Heart right ventricle (tissue), 16 donors: ENCODE measurements around the gene TUB. TPM values are rescaled to one million over a fixed set of nuclear protein-coding genes. Genes with fewer than 3 reads are reported as not detected.

Experiments used
- ATAC-seq, 8 donors: fragments of 200-7000 bp; cut with Tn5 transposase; one replicate each; pipeline ENCODE4 v1.9.1; 2020; ENCODE audit warnings: mild to moderate bottlenecking in 8 of 8, moderate library complexity in 8 of 8, moderate number of reproducible peaks in 1 of 8
- DNase-seq, 2 donors: peaks; one replicate each; pipeline ENCODE4 v3.0.0-alpha.2; 2020
- H3K27ac ChIP-seq, 10 donors: fragments of 200-600 bp; sonication (generic) in 2 of 10; one replicate each; pipeline versions ENCODE4 v1.5.0 to v1.8.0; 2020 to 2022; ENCODE audit warnings: mild to moderate bottlenecking in 3 of 10
- H3K27me3 ChIP-seq, 7 donors: fragments of 200-600 bp; one replicate each; pipeline ENCODE4 v1.8.0; 2021 to 2022; ENCODE audit warnings: mild to moderate bottlenecking in 2 of 7
- H3K36me3 ChIP-seq, 9 donors: fragments of 200-600 bp; sonication (generic) in 1 of 9; one replicate each; pipeline versions ENCODE4 v1.5.0 to v1.8.0; 2020 to 2022; ENCODE audit warnings: mild to moderate bottlenecking in 2 of 9
- H3K4me1 ChIP-seq, 9 donors: fragments of 200-600 bp; sonication (generic) in 1 of 9; one replicate each; pipeline versions ENCODE4 v1.5.0 to v1.8.0; 2020 to 2022; ENCODE audit warnings: mild to moderate bottlenecking in 4 of 9
- H3K4me3 ChIP-seq, 10 donors: fragments of 200-600 bp; sonication (generic) in 2 of 10; one replicate each; pipeline versions ENCODE4 v1.5.0 to v1.8.0; 2020 to 2022; ENCODE audit warnings: mild to moderate bottlenecking in 7 of 10, moderate library complexity in 2 of 10
- H3K9me3 ChIP-seq, 11 donors: fragments of 200-600 bp in 10 of 11; sonication (generic) in 2 of 11; one replicate each; pipeline versions ENCODE4 v1.5.0 to v1.8.0; 2013 to 2022; ENCODE audit warnings: mild to moderate bottlenecking in 2 of 11, control low read depth in 1 of 11, moderate library complexity in 1 of 11
- WGBS, 2 donors: extraction: QIAGEN DNeasy Blood & Tissue Kit; methylation state at CpG; one replicate each; pipeline ENCODE4 v1.1.7; 2013; ENCODE audit warnings: inconsistent platforms in 1 of 2; 5-methylcytosine and 5-hydroxymethylcytosine counted together
- intact Hi-C, 10 donors: fragments of 100-400 bp; cut with DNase I; formaldehyde crosslinking; loops; one replicate each; pipeline versions ENCODE4 v1.11.1 to v1.14.2; 2022
- polyA plus RNA-seq, 2 donors: library from polyadenylated mRNA; stranded (reverse); fragments of 200-250 nt; gene quantifications; one replicate each; pipeline ENCODE4 v1.2.3, GENCODE V29; 2013
- total RNA-seq, 10 donors: library from RNA; stranded (reverse); fragmentation: NEBNext Ultra II Directional in 3 of 10; extraction: Animal tissue kit (Norgen Biotek cat#: 25700) in 3 of 10; gene quantifications; one replicate each; pipeline versions ENCODE4 v1.2.1 to v1.2.4, GENCODE V29; 2021 to 2023
- TF ChIP-seq, protein P1 (sequence below), 9 donors: fragments of 200-600 bp; sonication (generic) in 2 of 9; IDR thresholded peaks; one replicate each; pipeline versions ENCODE4 v1.5.0 to v1.8.0; 2021 to 2022; ENCODE audit warnings: antibody characterized with exemption in 9 of 9, mild to moderate bottlenecking in 5 of 9, moderate library complexity in 1 of 9
- donor health status: Arrhythmogenic right ventricular cardiomyopathy.
- donor health status: ischemic (EF 13 %, LVEDD 7.1; RV severe dilation, severe dysfunction).
- donor health status: healthy with polysubstance abuse.
- donor health status: DM: no; HTN: yes; CAD: no.
- donor health status: DM: no; HTN: no; CAD: no.
- donor health status: ischemic (EF 25% LVEDD 6.9; RV normal size, moderate dysfunction).
- donor health status: ischemic (EF 25% LVEDD 5.7; RV mildly dilated, moderate dysfunction).
- donor health status: healthy.
- donor health status: DM: yes; HTN: yes; CAD: no.
- donor health status: Ischemic cardiomyopathy.
- donor health status: ischemic (EF 35%, LVEDD 5.7; RV mildly dilated, moderate dysfunction).
- donor health status: nonischemic (EF 11% LVEDD 7.7; RV severe dilation, severe dysfunction).
- donor health status: DM: yes; HTN: yes; CAD: no.
- donor health status: PGD.
- donor health status: ischemic (EF 29% LVEDD 5.4; RV normal size, mild dysfunction).
- donor health status: nonischemic (EF 23%, LVEDD 6.1; RV moderate dilation, normal function).

The TUB gene
- total and polyA plus RNA-seq, 12 donors = 2.4 to 28.2 (median 18.9) TPM

DNA sequence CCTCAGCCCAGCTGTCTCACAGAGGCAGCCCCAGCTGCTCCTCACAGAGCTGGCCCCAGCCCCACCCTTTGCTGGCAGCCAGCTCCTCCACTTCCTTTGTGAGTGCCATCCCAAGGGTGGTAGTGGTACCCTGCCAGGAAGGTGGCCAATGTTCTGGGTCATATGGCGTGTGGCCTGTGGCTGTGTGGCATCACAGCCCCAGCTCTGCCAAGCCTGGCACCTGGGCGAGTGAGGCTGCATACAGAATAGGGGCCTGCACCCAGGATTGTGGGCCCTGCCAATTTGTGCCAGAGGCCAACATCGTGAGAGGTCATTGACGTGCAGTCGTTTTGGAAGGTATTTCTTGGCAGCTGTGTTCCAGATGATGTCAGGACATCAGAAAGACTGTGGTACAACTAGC is 10.7 kb downstream of the TUB start:
- H3K4me3 ChIP-seq = no peak overlapping the region
- 56 to 58% methylated on average over 5 of the region's 5 CpGs for WGBS, 2 donors
- H3K4me1 ChIP-seq = peaks cover 0 to 24% (median 13%) of the 10 kb centered on the region in 9 donors
- DNase-seq (no peak), ATAC-seq (peak in 4 of 8 donors; percentile 10 to 44 (median 16))
- H3K36me3 ChIP-seq = peaks cover 0 to 26% (median 0%) of the 10 kb centered on the region in 9 donors
- H3K9me3 ChIP-seq = no peaks in the 10 kb centered on the region
- TF ChIP-seq, protein P1, sequence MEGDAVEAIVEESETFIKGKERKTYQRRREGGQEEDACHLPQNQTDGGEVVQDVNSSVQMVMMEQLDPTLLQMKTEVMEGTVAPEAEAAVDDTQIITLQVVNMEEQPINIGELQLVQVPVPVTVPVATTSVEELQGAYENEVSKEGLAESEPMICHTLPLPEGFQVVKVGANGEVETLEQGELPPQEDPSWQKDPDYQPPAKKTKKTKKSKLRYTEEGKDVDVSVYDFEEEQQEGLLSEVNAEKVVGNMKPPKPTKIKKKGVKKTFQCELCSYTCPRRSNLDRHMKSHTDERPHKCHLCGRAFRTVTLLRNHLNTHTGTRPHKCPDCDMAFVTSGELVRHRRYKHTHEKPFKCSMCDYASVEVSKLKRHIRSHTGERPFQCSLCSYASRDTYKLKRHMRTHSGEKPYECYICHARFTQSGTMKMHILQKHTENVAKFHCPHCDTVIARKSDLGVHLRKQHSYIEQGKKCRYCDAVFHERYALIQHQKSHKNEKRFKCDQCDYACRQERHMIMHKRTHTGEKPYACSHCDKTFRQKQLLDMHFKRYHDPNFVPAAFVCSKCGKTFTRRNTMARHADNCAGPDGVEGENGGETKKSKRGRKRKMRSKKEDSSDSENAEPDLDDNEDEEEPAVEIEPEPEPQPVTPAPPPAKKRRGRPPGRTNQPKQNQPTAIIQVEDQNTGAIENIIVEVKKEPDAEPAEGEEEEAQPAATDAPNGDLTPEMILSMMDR (IDR thresholded peaks at IDR 0.05) = no peak
- intact Hi-C loops = loop anchor here in 8 of 10 donors (1.0 to 10.0 kb wide), 8 partner anchors 54 to 197 kb away; no protein-coding TSS in a partner anchor
- H3K27me3 ChIP-seq = no peaks in the 10 kb centered on the region
- H3K27ac ChIP-seq = peak overlapping the region in 1 of 10 donors; percentile 32

GRCh38 chr11:8092587-8093424 is 11.8 kb downstream of the TUB start:
- DNase-seq (peak; percentile 52 to 77), ATAC-seq (peak; percentile 43 to 78 (median 65))
- intact Hi-C loops = loop anchor here in 8 of 10 donors (1.0 to 10.0 kb wide), 7 partner anchors 56 to 198 kb away; no protein-coding TSS in a partner anchor
- no peak overlapping the region for H3K27ac ChIP-seq
- no peaks in the 10 kb centered on the region for H3K9me3 ChIP-seq
- H3K4me1 ChIP-seq = peaks cover 0 to 17% (median 6%) of the 10 kb centered on the region in 9 donors
- 39 to 41% methylated on average over 11 of the region's 11 CpGs for WGBS, 2 donors
- H3K36me3 ChIP-seq = peaks cover 0 to 37% (median 4%) of the 10 kb centered on the region in 9 donors
- H3K27me3 ChIP-seq = no peaks in the 10 kb centered on the region
- no peak overlapping the region for H3K4me3 ChIP-seq
- TF ChIP-seq, protein P1 (IDR thresholded peaks at IDR 0.05) = peak; percentile 40 to 78 (median 65)

DNA sequence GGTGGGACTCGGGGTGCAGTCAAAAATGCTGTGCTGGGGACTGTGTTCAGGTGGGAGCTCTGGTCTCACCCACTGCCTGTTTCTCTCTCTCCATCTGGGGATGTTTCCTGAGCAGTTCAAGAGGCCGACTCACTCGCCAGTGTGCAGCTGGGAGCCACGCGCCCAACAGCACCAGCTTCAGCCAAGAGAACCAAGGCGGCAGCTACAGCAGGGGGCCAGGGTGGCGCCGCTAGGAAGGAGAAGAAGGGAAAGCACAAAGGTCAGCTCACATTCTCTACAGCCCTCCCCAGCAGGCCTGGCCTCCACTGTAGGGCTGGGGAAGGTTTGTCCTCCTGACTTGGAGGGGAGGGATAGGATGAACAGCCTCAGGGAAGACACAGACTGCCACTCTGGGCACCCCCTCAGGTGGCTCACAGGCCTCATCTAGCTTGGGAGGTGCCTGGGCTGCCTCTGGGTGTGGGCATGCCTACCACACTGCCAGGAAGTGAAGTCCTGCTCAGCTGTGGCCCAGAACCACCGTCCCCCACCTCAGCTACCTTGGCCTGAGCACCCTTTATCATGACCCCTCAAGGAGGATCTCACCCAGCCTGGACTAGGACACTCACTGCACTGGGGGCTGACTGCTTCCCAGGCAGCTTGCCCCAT is 13.0 kb downstream of the TUB start:
- Histone ChIP-seq H3K4me1 (peaks cover 0 to 17% (median 6%) of the 10 kb centered on the region in 9 donors), H3K9me3 (no peaks in the 10 kb centered on the region), H3K27ac (no peak overlapping the region), H3K27me3 (no peaks in the 10 kb centered on the region), H3K4me3 (no peak overlapping the region), H3K36me3 (peaks cover 0 to 48% (median 4%) of the 10 kb centered on the region in 9 donors)
- WGBS, 2 donors = 90 to 94% methylated on average over 9 of the region's 9 CpGs
- ATAC-seq (no peak), DNase-seq (no peak)
- intact Hi-C loops = loop anchor here in 8 of 10 donors (2.0 to 10.0 kb wide), 6 partner anchors 57 to 199 kb away; no protein-coding TSS in a partner anchor
- TF ChIP-seq, protein P1 (IDR thresholded peaks at IDR 0.05) = no peak

- TF ChIP-seq, protein P1 (IDR thresholded peaks at IDR 0.05) = no peak
- no peaks in the 10 kb centered on the region for H3K9me3 ChIP-seq
- H3K27ac ChIP-seq = no peak overlapping the region
- peaks cover 0 to 17% (median 6%) of the 10 kb centered on the region in 9 donors for H3K4me1 ChIP-seq
- 91 to 93% methylated on average over 11 of the region's 11 CpGs for WGBS, 2 donors
- ATAC-seq (no peak), DNase-seq (no peak)
- H3K4me3 ChIP-seq = no peak overlapping the region
- no peaks in the 10 kb centered on the region for H3K27me3 ChIP-seq
- intact Hi-C loops = loop anchor here in 8 of 10 donors (5.0 to 10.0 kb wide), 6 partner anchors 57 to 202 kb away; no protein-coding TSS in a partner anchor
- peaks cover 0 to 50% (median 4%) of the 10 kb centered on the region in 9 donors for H3K36me3 ChIP-seq
These were observed 13.6 kb downstream of the TUB start for GRCh38 chr11:8094656-8095055.
